ENCODE results near the gene DISP2. TPM values are rescaled to one million over a fixed set of nuclear protein-coding genes. Genes with fewer than 3 reads are reported as not detected.

DISP2 gene
- polyA plus RNA-seq, 1 experiment: 0.11 TPM

DNA sequence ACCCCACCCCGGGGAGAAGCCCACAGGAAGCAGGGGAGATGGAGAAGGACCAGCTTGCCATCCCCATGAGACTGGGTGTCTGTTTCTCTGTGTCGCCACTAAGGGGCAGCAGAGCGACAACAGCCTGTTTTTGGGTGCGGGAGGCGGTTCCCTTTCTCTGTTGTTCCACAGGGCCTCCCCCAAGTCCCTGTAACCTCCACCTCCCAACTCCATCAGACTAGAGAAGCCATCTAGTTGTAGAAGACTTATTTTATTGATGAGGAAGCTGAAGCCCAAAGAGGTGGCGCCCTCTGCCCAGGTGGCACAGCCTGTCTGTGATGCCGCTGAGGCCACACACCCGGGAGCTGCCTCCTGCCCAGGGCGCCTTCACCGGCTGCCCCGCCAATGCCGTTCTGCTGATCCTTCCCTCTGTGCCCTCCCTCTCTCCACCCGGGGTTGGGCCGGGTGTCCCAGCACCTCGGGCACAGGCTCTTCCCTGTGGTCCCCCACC, 13.3 kb upstream of the DISP2 start:
- TF ChIP-seq, protein P1, sequence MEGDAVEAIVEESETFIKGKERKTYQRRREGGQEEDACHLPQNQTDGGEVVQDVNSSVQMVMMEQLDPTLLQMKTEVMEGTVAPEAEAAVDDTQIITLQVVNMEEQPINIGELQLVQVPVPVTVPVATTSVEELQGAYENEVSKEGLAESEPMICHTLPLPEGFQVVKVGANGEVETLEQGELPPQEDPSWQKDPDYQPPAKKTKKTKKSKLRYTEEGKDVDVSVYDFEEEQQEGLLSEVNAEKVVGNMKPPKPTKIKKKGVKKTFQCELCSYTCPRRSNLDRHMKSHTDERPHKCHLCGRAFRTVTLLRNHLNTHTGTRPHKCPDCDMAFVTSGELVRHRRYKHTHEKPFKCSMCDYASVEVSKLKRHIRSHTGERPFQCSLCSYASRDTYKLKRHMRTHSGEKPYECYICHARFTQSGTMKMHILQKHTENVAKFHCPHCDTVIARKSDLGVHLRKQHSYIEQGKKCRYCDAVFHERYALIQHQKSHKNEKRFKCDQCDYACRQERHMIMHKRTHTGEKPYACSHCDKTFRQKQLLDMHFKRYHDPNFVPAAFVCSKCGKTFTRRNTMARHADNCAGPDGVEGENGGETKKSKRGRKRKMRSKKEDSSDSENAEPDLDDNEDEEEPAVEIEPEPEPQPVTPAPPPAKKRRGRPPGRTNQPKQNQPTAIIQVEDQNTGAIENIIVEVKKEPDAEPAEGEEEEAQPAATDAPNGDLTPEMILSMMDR (IDR thresholded peaks at IDR 0.05; ENCODE audit: low read depth, low read length): peak; percentile 77
- Histone ChIP-seq H3K27ac (ENCODE audit: low read depth, low read length) (no peak overlapping the region), H3K9me3 (ENCODE audit: control insufficient read depth, insufficient read depth, low read length) (no peaks in the 10 kb centered on the region), H3K4me3 (ENCODE audit: low read depth, low read length) (no peak overlapping the region), H3K27me3 (ENCODE audit: control insufficient read depth, insufficient read depth, low read length) (no peaks in the 10 kb centered on the region)
- POLR2A ChIA-PET: interaction anchor here (1.6 to 1.9 kb wide), 3 partner anchors 14 to 61 kb away, joined by 5 read pairs; partner anchors contain the start of gene IVD
- no peak for DNase-seq (ENCODE audit: low read depth, low spot score)
- CTCF ChIA-PET: interaction anchor here (0.6 to 2.5 kb wide), 26 partner anchors 10 to 158 kb away, joined by 3 to 19 read pairs (median 5); partner anchors contain the start of genes DISP2, IVD and KNSTRN

GRCh38 chr15:40345225-40345866, 12.7 kb upstream of the DISP2 start:
- no peak overlapping the region for H3K4me3 ChIP-seq (ENCODE audit: low read depth, low read length)
- ChIA-PET POLR2A (interaction anchor here (1.6 to 1.7 kb wide), 2 partner anchors 14 to 17 kb away, joined by 5 read pairs; no protein-coding TSS in a partner anchor), CTCF (interaction anchor here (0.6 to 2.5 kb wide), 17 partner anchors 9 to 157 kb away, joined by 3 to 19 read pairs (median 6); partner anchors contain the start of genes DISP2, IVD and KNSTRN)
- DNase-seq (ENCODE audit: low read depth, low spot score): no peak
- no peaks in the 10 kb centered on the region for H3K9me3 ChIP-seq (ENCODE audit: control insufficient read depth, insufficient read depth, low read length)
- H3K27ac ChIP-seq (ENCODE audit: low read depth, low read length): peak overlapping the region; percentile 11
- TF ChIP-seq, protein P1 (IDR thresholded peaks at IDR 0.05; ENCODE audit: low read depth, low read length): no peak
- H3K27me3 ChIP-seq (ENCODE audit: control insufficient read depth, insufficient read depth, low read length): no peaks in the 10 kb centered on the region

DNA sequence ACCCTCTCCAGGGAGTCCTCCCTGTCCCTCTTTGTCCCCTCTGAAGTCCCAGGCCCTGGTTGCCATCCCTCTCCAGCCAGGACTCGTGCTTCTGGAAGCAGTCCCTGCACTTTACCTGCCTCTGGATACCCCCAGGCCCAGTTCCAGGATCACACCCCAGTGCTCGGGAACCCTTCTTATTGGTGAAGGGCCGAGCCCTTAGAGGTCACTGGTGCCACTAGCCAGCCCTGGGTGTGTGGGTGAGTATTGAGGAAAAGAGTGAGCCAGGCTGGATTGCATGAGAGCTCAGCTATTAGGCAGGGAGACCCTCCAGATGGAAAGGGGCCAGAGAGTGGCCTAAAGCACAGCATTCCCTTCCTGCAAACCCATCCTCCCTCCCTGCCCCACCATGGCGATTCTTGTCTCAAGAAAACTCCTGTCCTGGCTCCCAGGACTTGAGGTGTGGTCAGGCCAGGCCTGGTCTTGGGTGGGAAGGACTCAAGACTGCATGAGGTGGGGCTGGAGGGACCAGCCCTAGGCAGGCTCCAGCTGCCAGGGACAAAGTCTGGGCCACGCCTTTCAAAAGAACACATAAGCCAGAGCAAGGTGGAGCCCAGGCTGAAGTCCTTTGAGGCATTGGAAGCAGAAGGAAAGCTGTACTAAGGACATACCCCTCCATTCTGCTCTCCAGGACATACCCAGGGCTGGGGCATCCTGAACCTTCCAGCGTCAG, 12.0 kb upstream of the DISP2 start:
- H3K9me3 ChIP-seq (ENCODE audit: control insufficient read depth, insufficient read depth, low read length): no peaks in the 10 kb centered on the region
- DNase-seq (ENCODE audit: low read depth, low spot score): no peak
- no peak overlapping the region for H3K27ac ChIP-seq (ENCODE audit: low read depth, low read length)
- TF ChIP-seq, protein P1 (IDR thresholded peaks at IDR 0.05; ENCODE audit: low read depth, low read length): no peak
- POLR2A ChIA-PET: interaction anchor here (1.7 kb wide), 1 partner anchor 18 kb away, joined by 5 read pairs; no protein-coding TSS in a partner anchor
- H3K27me3 ChIP-seq (ENCODE audit: control insufficient read depth, insufficient read depth, low read length): peaks cover 2% of the 10 kb centered on the region
- H3K4me3 ChIP-seq (ENCODE audit: low read depth, low read length): no peak overlapping the region
- CTCF ChIA-PET: no interaction called here

GRCh38 chr15:40346579-40347558, 11.2 kb upstream of the DISP2 start:
- peaks cover 6% of the 10 kb centered on the region for H3K27me3 ChIP-seq (ENCODE audit: control insufficient read depth, insufficient read depth, low read length)
- TF ChIP-seq, protein P1 (IDR thresholded peaks at IDR 0.05; ENCODE audit: low read depth, low read length): no peak
- POLR2A ChIA-PET: no interaction called here
- DNase-seq (ENCODE audit: low read depth, low spot score): no peak
- no peaks in the 10 kb centered on the region for H3K9me3 ChIP-seq (ENCODE audit: control insufficient read depth, insufficient read depth, low read length)
- H3K4me3 ChIP-seq (ENCODE audit: low read depth, low read length): no peak overlapping the region
- no peak overlapping the region for H3K27ac ChIP-seq (ENCODE audit: low read depth, low read length)
- CTCF ChIA-PET: no interaction called here

Measured in AG04450 (cell line).